ENCODE data around the gene UBL4A. TPM values are rescaled to one million over a fixed set of nuclear protein-coding genes. Genes with fewer than 3 reads are reported as not detected.

UBL4A gene
- total and polyA plus RNA-seq, 12 donors, result 18.3 to 95.6 (median 51.6) TPM

GRCh38 chrX:154443992-154444754 lies 42.2 kb downstream of the UBL4A start, which contains the start of gene FAM50A:
TSS of gene FAM50A (plus strand) at chrX:154444141. CDS start at chrX:154444236, 95 bp downstream.
- TF ChIP-seq, protein P1, sequence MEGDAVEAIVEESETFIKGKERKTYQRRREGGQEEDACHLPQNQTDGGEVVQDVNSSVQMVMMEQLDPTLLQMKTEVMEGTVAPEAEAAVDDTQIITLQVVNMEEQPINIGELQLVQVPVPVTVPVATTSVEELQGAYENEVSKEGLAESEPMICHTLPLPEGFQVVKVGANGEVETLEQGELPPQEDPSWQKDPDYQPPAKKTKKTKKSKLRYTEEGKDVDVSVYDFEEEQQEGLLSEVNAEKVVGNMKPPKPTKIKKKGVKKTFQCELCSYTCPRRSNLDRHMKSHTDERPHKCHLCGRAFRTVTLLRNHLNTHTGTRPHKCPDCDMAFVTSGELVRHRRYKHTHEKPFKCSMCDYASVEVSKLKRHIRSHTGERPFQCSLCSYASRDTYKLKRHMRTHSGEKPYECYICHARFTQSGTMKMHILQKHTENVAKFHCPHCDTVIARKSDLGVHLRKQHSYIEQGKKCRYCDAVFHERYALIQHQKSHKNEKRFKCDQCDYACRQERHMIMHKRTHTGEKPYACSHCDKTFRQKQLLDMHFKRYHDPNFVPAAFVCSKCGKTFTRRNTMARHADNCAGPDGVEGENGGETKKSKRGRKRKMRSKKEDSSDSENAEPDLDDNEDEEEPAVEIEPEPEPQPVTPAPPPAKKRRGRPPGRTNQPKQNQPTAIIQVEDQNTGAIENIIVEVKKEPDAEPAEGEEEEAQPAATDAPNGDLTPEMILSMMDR (IDR thresholded peaks at IDR 0.05), result peak in 2 of 6 experiments; percentile 10 to 23
- TF ChIP-seq POLR2A (IDR thresholded peaks at IDR 0.05), result peak; percentile 52 to 61
- 1 to 45% (median 23%) methylated on average over 13 to 70 of the region's 94 CpGs; no CpG with 5 or more reads in 1 of the 4 donors for WGBS, 4 donors
- H3K27me3 ChIP-seq, result no peaks in the 10 kb centered on the region
- H3K4me1 ChIP-seq (replicated peaks in 1 of 2), result peaks cover 0 to 15% of the 10 kb centered on the region in 2 donors
- DNase-seq, result peak; percentile 68 to 87 (median 80)
- no peaks in the 10 kb centered on the region for H3K9me3 ChIP-seq (replicated peaks in 1 of 3)
- intact Hi-C loops (cut with DNase I), result no loop called here
- peak within 1 kb of the TSS in 4 of 5 donors; percentile 75 to 92 (median 82) for H3K27ac ChIP-seq
- peaks cover 0 to 45% of the 10 kb centered on the region in 2 donors for H3K36me3 ChIP-seq (replicated peaks in 1 of 2)
- H3K4me3 ChIP-seq, result peak within 1 kb of the TSS in 3 of 4 donors; percentile 24 to 65 (median 56)

DNA sequence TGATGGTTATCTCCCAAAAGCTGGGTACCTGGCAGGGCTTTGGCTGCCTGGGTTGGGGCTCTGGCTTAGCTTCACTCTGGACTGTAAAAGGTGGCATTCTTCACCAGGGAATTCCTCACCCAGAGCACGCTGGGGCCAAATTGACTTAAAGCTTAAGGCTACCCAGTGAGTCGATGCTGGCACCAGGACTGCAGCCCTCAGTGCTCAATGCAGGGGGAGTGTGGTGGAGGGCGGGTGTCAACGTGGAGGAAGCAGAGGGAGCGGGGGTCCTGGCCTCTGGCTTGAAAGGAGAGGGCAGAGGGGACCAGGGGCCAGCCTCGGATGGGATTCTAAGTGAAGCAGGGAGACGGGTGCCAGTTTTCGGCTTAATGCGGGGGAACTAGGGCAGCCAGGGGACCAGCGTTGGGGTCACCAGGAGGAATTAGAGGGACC lies 42.9 kb downstream of the UBL4A start:
- H3K9me3 ChIP-seq (replicated peaks in 1 of 3), result no peaks in the 10 kb centered on the region
- H3K27me3 ChIP-seq, result no peaks in the 10 kb centered on the region
- peak overlapping the region in 1 of 4 donors; percentile 65 for H3K4me3 ChIP-seq
- peak overlapping the region in 4 of 5 donors; percentile 75 to 92 (median 82) for H3K27ac ChIP-seq
- H3K4me1 ChIP-seq (replicated peaks in 1 of 2), result peaks cover 0 to 18% of the 10 kb centered on the region in 2 donors
- intact Hi-C loops (cut with DNase I), result no loop called here
- 0 to 41% (median 23%) methylated on average over 2 to 10 of the region's 10 CpGs for WGBS, 4 donors
- TF ChIP-seq, protein P1 (IDR thresholded peaks at IDR 0.05), result no peak
- no peak for TF ChIP-seq POLR2A (IDR thresholded peaks at IDR 0.05)
- peaks cover 0 to 42% of the 10 kb centered on the region in 2 donors for H3K36me3 ChIP-seq (replicated peaks in 1 of 2)
- DNase-seq, result no peak

GRCh38 chrX:154441984-154442707 lies 44.3 kb downstream of the UBL4A start:
- no peak for TF ChIP-seq POLR2A (IDR thresholded peaks at IDR 0.05)
- H3K36me3 ChIP-seq (replicated peaks in 1 of 2), result peaks cover 0 to 38% of the 10 kb centered on the region in 2 donors
- no peaks in the 10 kb centered on the region for H3K9me3 ChIP-seq (replicated peaks in 1 of 3)
- intact Hi-C loops (cut with DNase I), result no loop called here
- no peak overlapping the region for H3K27ac ChIP-seq
- WGBS, 4 donors, result 77 to 84% (median 82%) methylated on average over 8 to 21 of the region's 21 CpGs
- no peaks in the 10 kb centered on the region for H3K27me3 ChIP-seq
- H3K4me1 ChIP-seq (replicated peaks in 1 of 2), result peaks cover 0 to 22% of the 10 kb centered on the region in 2 donors
- no peak for DNase-seq
- H3K4me3 ChIP-seq, result no peak overlapping the region

- TF ChIP-seq, protein P1 (IDR thresholded peaks at IDR 0.05), result no peak
- no peak for TF ChIP-seq POLR2A (IDR thresholded peaks at IDR 0.05)
- peaks cover 0 to 22% of the 10 kb centered on the region in 2 donors for H3K4me1 ChIP-seq (replicated peaks in 1 of 2)
- DNase-seq, result no peak
- peaks cover 0 to 38% of the 10 kb centered on the region in 2 donors for H3K36me3 ChIP-seq (replicated peaks in 1 of 2)
- 67 to 92% (median 89%) methylated on average over 3 to 11 of the region's 11 CpGs for WGBS, 4 donors
- H3K4me3 ChIP-seq, result no peak overlapping the region
- intact Hi-C loops (cut with DNase I), result no loop called here
- H3K27ac ChIP-seq, result no peak overlapping the region
- no peaks in the 10 kb centered on the region for H3K9me3 ChIP-seq (replicated peaks in 1 of 3)
- H3K27me3 ChIP-seq, result no peaks in the 10 kb centered on the region
These were observed 44.9 kb downstream of the UBL4A start for GRCh38 chrX:154441564-154441963.
